IPS-15b (cell line): ENCODE results near the gene MLLT6.

Experiments
- H3K27me3 ChIP-seq: one replicate; pipeline ENCODE4 v1.6.1; 2013; ENCODE audit warnings: low read length; ENCODE audit not compliant: control insufficient read depth, insufficient read depth
- H3K36me3 ChIP-seq: one replicate; pipeline ENCODE4 v1.6.1; 2013; ENCODE audit warnings: low read length; ENCODE audit not compliant: control insufficient read depth, insufficient read depth
- H3K4me1 ChIP-seq: one replicate; pipeline ENCODE4 v1.6.1; 2013; ENCODE audit warnings: mild to moderate bottlenecking, low read length; ENCODE audit not compliant: control insufficient read depth, insufficient read depth
- H3K4me3 ChIP-seq: one replicate; pipeline ENCODE4 v1.5.1; 2013; ENCODE audit warnings: low read depth, low read length
- H3K9ac ChIP-seq: one replicate; pipeline ENCODE4 v1.6.1; 2013; ENCODE audit warnings: low read depth, mild to moderate bottlenecking, low read length
- H3K9me3 ChIP-seq: one replicate; pipeline ENCODE4 v1.6.1; 2013; ENCODE audit warnings: mild to moderate bottlenecking, low read length; ENCODE audit not compliant: control insufficient read depth, insufficient read depth

Gene MLLT6

DNA sequence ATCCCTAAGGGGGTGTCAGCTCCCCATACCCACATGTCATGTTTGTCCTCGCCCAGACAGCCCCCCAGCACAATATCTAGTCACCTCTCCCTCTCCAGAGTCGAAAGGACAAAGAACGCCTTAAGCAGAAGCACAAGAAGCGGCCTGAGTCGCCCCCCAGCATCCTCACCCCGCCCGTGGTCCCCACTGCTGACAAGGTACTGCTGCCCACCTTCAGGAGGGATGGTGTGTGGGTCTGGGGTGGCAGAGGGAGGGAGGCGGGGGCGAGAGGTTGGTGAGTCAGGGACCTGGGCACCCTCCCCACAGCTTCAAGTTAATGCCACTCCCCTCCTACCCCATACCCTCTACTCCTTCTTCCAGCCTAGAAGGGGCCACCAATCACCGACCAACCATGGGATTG is 7.5 kb downstream of the MLLT6 start:
- H3K4me3 ChIP-seq = no peak overlapping the region
- no peaks in the 10 kb centered on the region for H3K36me3 ChIP-seq
- H3K27me3 ChIP-seq = peaks cover 32% of the 10 kb centered on the region
- H3K9me3 ChIP-seq = no peaks in the 10 kb centered on the region
- no peak overlapping the region for H3K9ac ChIP-seq
- H3K4me1 ChIP-seq = peaks cover 25% of the 10 kb centered on the region

DNA sequence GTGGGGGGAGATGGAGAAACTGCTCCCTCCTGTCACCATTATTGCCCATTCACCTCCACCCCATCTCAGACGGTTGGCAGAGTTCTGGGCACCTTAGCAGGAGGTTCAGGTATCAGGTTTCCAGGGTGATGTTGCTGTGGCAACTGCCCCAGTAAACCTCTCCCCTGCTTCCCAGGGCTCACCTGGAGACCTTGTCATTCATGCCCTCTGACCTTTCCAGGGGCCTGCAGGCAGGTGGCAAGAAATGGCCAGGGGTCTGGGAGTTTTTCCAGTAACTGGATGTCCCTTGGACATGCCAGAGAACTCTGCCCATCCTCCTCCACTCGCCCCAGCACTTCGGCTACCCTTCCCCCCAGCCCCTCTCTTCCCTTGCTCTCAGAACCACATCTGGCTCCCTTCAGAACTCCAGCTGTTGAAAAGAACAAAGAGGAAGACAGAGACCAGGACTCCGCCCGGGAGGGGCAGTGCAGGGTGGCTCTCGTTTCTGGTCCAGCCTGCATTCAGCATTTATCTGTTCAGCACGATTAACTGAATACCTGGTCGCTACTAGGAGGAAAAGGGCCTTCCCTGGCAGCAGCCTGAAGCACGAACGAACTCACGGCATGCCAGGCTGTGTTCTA is 8.5 kb downstream of the MLLT6 start:
- Histone ChIP-seq H3K9me3 (no peaks in the 10 kb centered on the region), H3K4me3 (no peak overlapping the region), H3K9ac (no peak overlapping the region), H3K36me3 (no peaks in the 10 kb centered on the region), H3K27me3 (peaks cover 25% of the 10 kb centered on the region), H3K4me1 (peaks cover 25% of the 10 kb centered on the region)

DNA sequence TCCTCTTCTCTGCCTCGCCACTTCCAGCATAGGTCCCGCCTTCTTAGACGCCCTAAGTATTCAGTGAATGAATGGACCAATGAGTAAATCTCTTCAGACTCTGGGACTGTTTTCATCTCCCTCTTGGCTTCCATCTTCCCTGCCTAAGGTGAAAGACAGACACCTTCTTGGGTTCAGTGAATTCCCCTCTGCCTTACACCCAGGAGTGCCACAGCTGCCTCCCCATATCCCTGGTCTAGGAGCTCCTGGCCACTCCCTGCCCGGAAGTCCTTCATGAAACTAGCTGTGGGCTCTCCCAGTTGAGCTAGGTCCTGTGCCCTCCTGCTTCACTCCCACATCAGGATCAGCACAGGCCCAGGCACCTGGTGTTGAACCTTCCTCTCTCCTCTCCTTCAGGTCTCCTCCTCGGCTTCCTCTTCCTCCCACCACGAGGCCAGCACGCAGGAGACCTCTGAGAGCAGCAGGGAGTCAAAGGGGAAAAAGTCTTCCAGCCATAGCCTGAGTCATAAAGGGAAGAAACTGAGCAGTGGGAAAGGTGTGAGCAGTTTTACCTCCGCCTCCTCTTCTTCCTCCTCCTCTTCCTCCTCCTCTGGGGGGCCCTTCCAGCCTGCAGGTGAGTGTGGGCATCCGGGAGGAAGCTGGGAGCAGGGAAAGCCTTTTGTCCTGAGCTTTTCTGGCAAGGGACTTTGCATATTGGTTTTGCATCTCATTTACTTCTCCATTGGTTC is 10.3 kb downstream of the MLLT6 start:
- H3K36me3 ChIP-seq = no peaks in the 10 kb centered on the region
- peaks cover 28% of the 10 kb centered on the region for H3K4me1 ChIP-seq
- peaks cover 15% of the 10 kb centered on the region for H3K27me3 ChIP-seq
- H3K4me3 ChIP-seq = no peak overlapping the region
- no peaks in the 10 kb centered on the region for H3K9me3 ChIP-seq
- no peak overlapping the region for H3K9ac ChIP-seq

DNA sequence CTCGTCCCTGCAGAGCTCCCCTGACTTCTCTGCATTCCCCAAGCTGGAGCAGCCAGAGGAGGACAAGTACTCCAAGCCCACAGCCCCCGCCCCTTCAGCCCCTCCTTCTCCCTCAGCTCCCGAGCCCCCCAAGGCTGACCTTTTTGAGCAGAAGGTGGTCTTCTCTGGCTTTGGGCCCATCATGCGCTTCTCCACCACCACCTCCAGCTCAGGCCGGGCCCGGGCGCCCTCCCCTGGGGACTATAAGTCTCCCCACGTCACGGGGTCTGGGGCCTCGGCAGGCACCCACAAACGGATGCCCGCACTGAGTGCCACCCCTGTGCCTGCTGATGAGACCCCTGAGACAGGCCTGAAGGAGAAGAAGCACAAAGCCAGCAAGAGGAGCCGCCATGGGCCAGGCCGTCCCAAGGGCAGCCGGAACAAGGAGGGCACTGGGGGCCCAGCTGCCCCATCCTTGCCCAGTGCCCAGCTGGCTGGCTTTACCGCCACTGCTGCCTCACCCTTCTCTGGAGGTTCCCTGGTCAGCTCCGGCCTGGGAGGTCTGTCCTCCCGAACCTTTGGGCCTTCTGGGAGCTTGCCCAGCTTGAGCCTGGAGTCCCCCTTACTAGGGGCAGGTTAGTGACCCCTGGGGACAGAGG is 11.4 kb downstream of the MLLT6 start:
- Histone ChIP-seq H3K4me3 (no peak overlapping the region), H3K4me1 (peaks cover 26% of the 10 kb centered on the region), H3K36me3 (no peaks in the 10 kb centered on the region), H3K27me3 (peaks cover 26% of the 10 kb centered on the region), H3K9me3 (no peaks in the 10 kb centered on the region), H3K9ac (no peak overlapping the region)

DNA sequence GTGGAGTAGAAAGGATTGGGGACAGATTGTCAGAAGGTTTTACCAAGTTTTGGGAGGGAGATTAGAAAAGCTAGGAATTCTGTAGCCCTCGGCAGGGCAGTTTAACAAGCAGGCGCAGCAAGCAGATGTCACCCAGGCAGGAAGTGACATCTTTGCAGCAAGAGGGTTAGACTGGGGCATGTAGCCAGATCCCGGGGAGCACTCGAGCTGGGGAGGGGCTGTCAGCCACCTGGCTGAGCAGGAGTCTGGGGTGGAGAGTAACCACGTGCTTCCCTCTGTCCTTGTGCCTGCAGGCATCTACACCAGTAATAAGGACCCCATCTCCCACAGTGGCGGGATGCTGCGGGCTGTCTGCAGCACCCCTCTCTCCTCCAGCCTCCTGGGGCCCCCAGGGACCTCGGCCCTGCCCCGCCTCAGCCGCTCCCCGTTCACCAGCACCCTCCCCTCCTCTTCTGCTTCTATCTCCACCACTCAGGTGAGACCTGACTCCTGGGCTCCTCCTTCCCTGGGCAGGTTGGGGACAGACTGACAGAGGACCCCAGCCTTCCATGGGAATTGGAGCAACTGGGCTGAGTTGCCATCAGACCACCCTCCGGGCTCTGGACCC is 12.2 kb downstream of the MLLT6 start:
- Histone ChIP-seq H3K4me3 (no peak overlapping the region), H3K27me3 (peaks cover 29% of the 10 kb centered on the region), H3K9ac (no peak overlapping the region), H3K9me3 (no peaks in the 10 kb centered on the region), H3K36me3 (no peaks in the 10 kb centered on the region), H3K4me1 (peaks cover 26% of the 10 kb centered on the region)

DNA sequence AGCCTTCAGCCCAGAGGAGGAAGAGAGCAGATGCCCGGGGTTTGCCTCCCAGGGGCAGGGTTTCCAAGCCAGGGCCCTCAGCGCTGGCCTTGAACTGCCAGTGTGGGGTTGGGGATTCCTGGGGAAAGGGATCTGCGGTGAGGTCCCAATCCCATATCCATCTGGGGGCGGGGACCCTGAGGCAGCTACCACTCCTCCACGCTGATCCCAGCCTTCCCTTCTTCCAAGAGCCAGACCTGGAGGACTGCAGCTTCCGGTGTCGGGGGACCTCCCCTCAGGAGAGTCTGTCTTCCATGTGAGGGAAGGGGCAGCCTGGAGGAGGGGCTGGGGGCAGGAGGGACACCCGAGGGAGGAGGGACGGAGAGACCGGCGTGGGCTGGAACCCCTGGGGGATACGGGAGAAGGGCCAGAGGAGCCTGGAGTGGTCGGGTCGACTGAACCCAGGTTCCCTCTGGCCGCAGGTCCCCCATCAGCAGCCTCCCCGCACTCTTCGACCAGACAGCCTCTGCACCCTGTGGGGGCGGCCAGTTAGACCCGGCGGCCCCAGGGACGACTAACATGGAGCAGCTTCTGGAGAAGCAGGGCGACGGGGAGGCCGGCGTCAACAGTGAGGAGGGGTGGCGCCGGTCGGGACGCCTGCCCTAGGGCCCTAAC is 14.3 kb downstream of the MLLT6 start:
- Histone ChIP-seq H3K4me3 (peak overlapping the region; percentile 48), H3K9ac (no peak overlapping the region)

GRCh38 chr17:38719943-38720641 is 15.0 kb downstream of the MLLT6 start:
- Histone ChIP-seq H3K9ac (no peak overlapping the region), H3K4me3 (peak overlapping the region; percentile 53), H3K36me3 (no peaks in the 10 kb centered on the region), H3K9me3 (no peaks in the 10 kb centered on the region), H3K27me3 (peaks cover 26% of the 10 kb centered on the region), H3K4me1 (peaks cover 16% of the 10 kb centered on the region)

More for the DNA sequence above, 14.3 kb downstream of the MLLT6 start:
- no peaks in the 10 kb centered on the region for H3K36me3 ChIP-seq
- H3K4me1 ChIP-seq = peaks cover 18% of the 10 kb centered on the region
- no peaks in the 10 kb centered on the region for H3K9me3 ChIP-seq
- peaks cover 30% of the 10 kb centered on the region for H3K27me3 ChIP-seq

DNA sequence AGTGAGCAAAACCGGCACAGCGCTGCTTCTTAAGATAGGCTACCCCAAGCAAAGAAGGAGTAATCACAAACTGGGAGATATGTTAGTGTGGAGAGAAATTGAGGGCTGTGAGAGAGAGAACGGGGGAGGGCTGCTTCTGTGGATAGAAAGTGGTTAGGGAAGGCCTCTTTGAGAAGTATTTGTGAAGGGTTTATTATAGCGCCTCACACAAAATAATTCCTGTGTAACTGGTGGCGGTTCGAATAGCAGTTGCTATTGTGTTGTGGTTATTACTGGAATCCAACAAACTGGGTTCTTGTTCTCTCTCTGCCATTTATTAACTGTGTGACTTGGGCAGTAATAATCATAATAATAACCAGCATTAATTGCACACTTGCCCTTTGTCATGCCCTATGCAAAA is 15.9 kb downstream of the MLLT6 start:
- no peaks in the 10 kb centered on the region for H3K9me3 ChIP-seq
- H3K27me3 ChIP-seq = peaks cover 25% of the 10 kb centered on the region
- peaks cover 8% of the 10 kb centered on the region for H3K4me1 ChIP-seq
- H3K9ac ChIP-seq = no peak overlapping the region
- H3K36me3 ChIP-seq = no peaks in the 10 kb centered on the region
- H3K4me3 ChIP-seq = peak overlapping the region; percentile 53

DNA sequence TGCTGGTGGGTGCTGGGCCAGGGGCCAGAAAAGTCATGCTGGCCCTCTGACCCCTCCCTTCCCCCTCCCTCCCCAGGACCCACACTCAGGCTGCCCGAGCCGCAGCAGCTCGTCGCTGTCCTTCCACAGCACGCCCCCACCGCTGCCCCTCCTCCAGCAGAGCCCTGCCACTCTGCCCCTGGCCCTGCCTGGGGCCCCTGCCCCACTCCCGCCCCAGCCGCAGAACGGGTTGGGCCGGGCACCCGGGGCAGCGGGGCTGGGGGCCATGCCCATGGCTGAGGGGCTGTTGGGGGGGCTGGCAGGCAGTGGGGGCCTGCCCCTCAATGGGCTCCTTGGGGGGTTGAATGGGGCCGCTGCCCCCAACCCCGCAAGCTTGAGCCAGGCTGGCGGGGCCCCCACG is 16.7 kb downstream of the MLLT6 start:
- Histone ChIP-seq H3K27me3 (peaks cover 23% of the 10 kb centered on the region), H3K4me3 (no peak overlapping the region), H3K36me3 (no peaks in the 10 kb centered on the region), H3K9ac (no peak overlapping the region), H3K4me1 (peaks cover 6% of the 10 kb centered on the region), H3K9me3 (no peaks in the 10 kb centered on the region)

- H3K9ac ChIP-seq = no peak overlapping the region
- no peak overlapping the region for H3K4me3 ChIP-seq
Measured at GRCh38 chr17:38724337-38724988, 19.4 kb downstream of the MLLT6 start.

DNA sequence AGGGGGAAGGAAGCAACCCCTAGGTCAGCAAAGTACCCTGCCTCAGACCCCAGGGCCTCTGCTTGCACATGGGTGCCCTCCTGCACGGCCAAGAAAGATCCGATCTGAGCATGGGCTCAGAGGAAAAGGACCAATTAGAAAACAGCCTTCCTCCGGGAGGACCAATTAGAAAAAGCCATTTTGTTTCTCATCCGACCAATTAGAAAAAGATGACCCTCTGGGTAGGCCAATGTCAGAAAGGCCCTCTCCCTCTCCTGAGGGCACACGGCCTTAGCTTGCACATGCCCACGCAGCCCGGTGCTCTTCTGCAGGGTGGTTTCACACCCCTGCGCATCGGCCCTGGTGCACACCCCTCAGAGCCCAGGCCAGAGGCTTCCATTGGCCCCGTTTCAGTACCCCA is 20.0 kb downstream of the MLLT6 start:
- H3K9me3 ChIP-seq = no peaks in the 10 kb centered on the region
- H3K36me3 ChIP-seq = no peaks in the 10 kb centered on the region
- peaks cover 36% of the 10 kb centered on the region for H3K27me3 ChIP-seq
- H3K4me1 ChIP-seq = no peaks in the 10 kb centered on the region
- no peak overlapping the region for H3K4me3 ChIP-seq
- no peak overlapping the region for H3K9ac ChIP-seq

More at GRCh38 chr17:38724337-38724988, 19.4 kb downstream of the MLLT6 start:
- Histone ChIP-seq H3K4me1 (no peaks in the 10 kb centered on the region), H3K9me3 (no peaks in the 10 kb centered on the region), H3K36me3 (no peaks in the 10 kb centered on the region), H3K27me3 (peaks cover 35% of the 10 kb centered on the region)
